ENCODE measurements around the gene MAP4K4. TPM values are rescaled to one million over a fixed set of nuclear protein-coding genes. Genes with fewer than 3 reads are reported as not detected.

Gene MAP4K4
- total and polyA plus RNA-seq, 8 donors = 9.6 to 71.6 (median 23.8) TPM

GRCh38 chr2:101753720-101754490 lies 56.4 kb downstream of the MAP4K4 start:
- intact Hi-C loops (cut with DNase I; ENCODE audit: low total_unique reads) = no loop called here
- Histone ChIP-seq H3K36me3 (no peaks in the 10 kb centered on the region), H3K27me3 (no peaks in the 10 kb centered on the region), H3K4me1 (peaks cover 38 to 73% (median 54%) of the 10 kb centered on the region in 4 donors), H3K4me3 (no peak overlapping the region), H3K9me3 (no peaks in the 10 kb centered on the region), H3K27ac (peak overlapping the region in 3 of 5 donors; percentile 30 to 66 (median 66))
- 75 to 87% (median 78%) methylated on average over 5 of the region's 5 CpGs for WGBS, 5 donors
- TF ChIP-seq, protein P1, sequence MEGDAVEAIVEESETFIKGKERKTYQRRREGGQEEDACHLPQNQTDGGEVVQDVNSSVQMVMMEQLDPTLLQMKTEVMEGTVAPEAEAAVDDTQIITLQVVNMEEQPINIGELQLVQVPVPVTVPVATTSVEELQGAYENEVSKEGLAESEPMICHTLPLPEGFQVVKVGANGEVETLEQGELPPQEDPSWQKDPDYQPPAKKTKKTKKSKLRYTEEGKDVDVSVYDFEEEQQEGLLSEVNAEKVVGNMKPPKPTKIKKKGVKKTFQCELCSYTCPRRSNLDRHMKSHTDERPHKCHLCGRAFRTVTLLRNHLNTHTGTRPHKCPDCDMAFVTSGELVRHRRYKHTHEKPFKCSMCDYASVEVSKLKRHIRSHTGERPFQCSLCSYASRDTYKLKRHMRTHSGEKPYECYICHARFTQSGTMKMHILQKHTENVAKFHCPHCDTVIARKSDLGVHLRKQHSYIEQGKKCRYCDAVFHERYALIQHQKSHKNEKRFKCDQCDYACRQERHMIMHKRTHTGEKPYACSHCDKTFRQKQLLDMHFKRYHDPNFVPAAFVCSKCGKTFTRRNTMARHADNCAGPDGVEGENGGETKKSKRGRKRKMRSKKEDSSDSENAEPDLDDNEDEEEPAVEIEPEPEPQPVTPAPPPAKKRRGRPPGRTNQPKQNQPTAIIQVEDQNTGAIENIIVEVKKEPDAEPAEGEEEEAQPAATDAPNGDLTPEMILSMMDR (IDR thresholded peaks at IDR 0.05) = no peak
- TF ChIP-seq EP300 (IDR thresholded peaks at IDR 0.05) (no peak), POLR2AphosphoS5 (IDR thresholded peaks at IDR 0.05) (no peak), POLR2A (IDR thresholded peaks at IDR 0.05) (no peak)
- no peak for DNase-seq

DNA sequence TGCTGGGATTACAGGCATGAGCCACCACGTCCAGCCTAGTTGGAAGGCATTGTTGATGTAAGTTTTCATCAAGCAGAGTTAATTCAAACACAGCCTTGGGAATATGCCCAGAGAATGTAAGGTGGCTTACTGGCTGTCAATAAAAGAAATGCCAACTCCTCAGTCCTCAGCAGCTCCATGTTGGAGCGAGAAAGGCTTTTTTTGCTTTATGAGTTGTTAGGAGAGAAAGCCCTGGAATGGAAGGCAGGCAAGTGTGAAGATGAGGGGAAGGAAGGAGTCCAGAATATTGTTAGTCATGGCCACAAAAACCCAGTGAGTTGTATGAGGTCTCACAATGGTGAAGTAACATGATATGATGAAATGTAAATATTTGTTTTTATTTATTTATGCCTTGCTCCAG lies 57.1 kb downstream of the MAP4K4 start:
- H3K9me3 ChIP-seq = no peaks in the 10 kb centered on the region
- H3K4me1 ChIP-seq = peaks cover 38 to 76% (median 55%) of the 10 kb centered on the region in 4 donors
- H3K4me3 ChIP-seq = no peak overlapping the region
- no peaks in the 10 kb centered on the region for H3K27me3 ChIP-seq
- TF ChIP-seq EP300 (IDR thresholded peaks at IDR 0.05) = no peak
- TF ChIP-seq POLR2AphosphoS5 (IDR thresholded peaks at IDR 0.05) = no peak
- TF ChIP-seq POLR2A (IDR thresholded peaks at IDR 0.05) = no peak
- TF ChIP-seq, protein P1 (IDR thresholded peaks at IDR 0.05) = no peak
- 15 to 50% (median 29%) methylated on average over 2 of the region's 2 CpGs for WGBS, 5 donors
- no peaks in the 10 kb centered on the region for H3K36me3 ChIP-seq
- peak overlapping the region in 3 of 5 donors; percentile 30 to 66 (median 66) for H3K27ac ChIP-seq
- DNase-seq = no peak
- intact Hi-C loops (cut with DNase I; ENCODE audit: low total_unique reads) = no loop called here

GRCh38 chr2:101756266-101756665 lies 58.8 kb downstream of the MAP4K4 start:
- intact Hi-C loops (cut with DNase I; ENCODE audit: low total_unique reads) = no loop called here
- no peak for TF ChIP-seq POLR2AphosphoS5 (IDR thresholded peaks at IDR 0.05)
- H3K36me3 ChIP-seq = no peaks in the 10 kb centered on the region

DNA sequence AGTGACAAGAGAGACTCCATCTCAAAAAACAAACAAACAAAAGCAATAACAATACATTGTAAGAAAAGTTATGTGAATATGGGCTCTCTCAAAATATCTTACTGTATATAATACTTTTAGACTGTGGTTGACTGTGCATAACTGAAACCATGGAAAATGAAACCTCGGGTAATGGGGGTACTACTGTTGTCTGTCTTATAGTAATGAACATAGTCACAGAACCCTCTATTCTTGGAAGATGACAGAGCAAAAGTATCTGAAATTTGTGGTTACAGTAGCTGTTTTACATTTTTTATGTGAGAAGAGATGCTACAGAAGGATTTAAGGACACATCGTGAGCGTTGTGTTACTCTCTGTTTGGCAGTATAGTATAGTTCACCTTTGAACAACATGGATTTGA lies 60.5 kb downstream of the MAP4K4 start:
- Histone ChIP-seq H3K9me3 (no peaks in the 10 kb centered on the region), H3K27me3 (no peaks in the 10 kb centered on the region), H3K27ac (peak overlapping the region in 3 of 5 donors; percentile 42 to 63 (median 46)), H3K36me3 (no peaks in the 10 kb centered on the region), H3K4me1 (peaks cover 33 to 69% (median 45%) of the 10 kb centered on the region in 4 donors), H3K4me3 (no peak overlapping the region)
- TF ChIP-seq POLR2AphosphoS5 (IDR thresholded peaks at IDR 0.05) (no peak), EP300 (IDR thresholded peaks at IDR 0.05) (no peak), POLR2A (IDR thresholded peaks at IDR 0.05) (no peak)
- TF ChIP-seq, protein P1 (IDR thresholded peaks at IDR 0.05) = no peak
- WGBS, 5 donors = 77 to 85% (median 80%) methylated on average over 3 of the region's 3 CpGs
- no peak for DNase-seq
- intact Hi-C loops (cut with DNase I; ENCODE audit: low total_unique reads) = no loop called here

More at GRCh38 chr2:101756266-101756665, 58.8 kb downstream of the MAP4K4 start:
- 72 to 77% (median 74%) methylated on average over 3 of the region's 3 CpGs for WGBS, 5 donors
- Histone ChIP-seq H3K4me1 (peaks cover 38 to 70% (median 50%) of the 10 kb centered on the region in 4 donors), H3K27ac (no peak overlapping the region), H3K27me3 (no peaks in the 10 kb centered on the region), H3K4me3 (no peak overlapping the region), H3K9me3 (no peaks in the 10 kb centered on the region)
- no peak for DNase-seq

- no peaks in the 10 kb centered on the region for H3K9me3 ChIP-seq
- WGBS, 5 donors = 49 to 77% (median 54%) methylated on average over 2 of the region's 2 CpGs
- peak overlapping the region in 4 of 5 donors; percentile 42 to 64 (median 54) for H3K27ac ChIP-seq
- intact Hi-C loops (cut with DNase I; ENCODE audit: low total_unique reads) = no loop called here
- DNase-seq = peak in 1 of 2 donors; percentile 66
- H3K27me3 ChIP-seq = no peaks in the 10 kb centered on the region
- TF ChIP-seq POLR2AphosphoS5 (IDR thresholded peaks at IDR 0.05) (peak in 1 of 3 donors; percentile 61), POLR2A (IDR thresholded peaks at IDR 0.05) (no peak)
- peaks cover 33 to 69% (median 45%) of the 10 kb centered on the region in 4 donors for H3K4me1 ChIP-seq
- H3K4me3 ChIP-seq = no peak overlapping the region
- H3K36me3 ChIP-seq = no peaks in the 10 kb centered on the region
Measured at GRCh38 chr2:101759162-101759561, 61.7 kb downstream of the MAP4K4 start.

Measured in stomach (tissue), 9 donors.